ENCODE results near the gene UAP1L1.
"Not testable (repeated sequence)": the region's sequence is repeated elsewhere in the genome, so short reads cannot be mapped to it uniquely, and the experiment has no call there.

The UAP1L1 gene, protein sequence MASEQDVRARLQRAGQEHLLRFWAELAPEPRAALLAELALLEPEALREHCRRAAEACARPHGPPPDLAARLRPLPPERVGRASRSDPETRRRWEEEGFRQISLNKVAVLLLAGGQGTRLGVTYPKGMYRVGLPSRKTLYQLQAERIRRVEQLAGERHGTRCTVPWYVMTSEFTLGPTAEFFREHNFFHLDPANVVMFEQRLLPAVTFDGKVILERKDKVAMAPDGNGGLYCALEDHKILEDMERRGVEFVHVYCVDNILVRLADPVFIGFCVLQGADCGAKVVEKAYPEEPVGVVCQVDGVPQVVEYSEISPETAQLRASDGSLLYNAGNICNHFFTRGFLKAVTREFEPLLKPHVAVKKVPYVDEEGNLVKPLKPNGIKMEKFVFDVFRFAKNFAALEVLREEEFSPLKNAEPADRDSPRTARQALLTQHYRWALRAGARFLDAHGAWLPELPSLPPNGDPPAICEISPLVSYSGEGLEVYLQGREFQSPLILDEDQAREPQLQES

DNA sequence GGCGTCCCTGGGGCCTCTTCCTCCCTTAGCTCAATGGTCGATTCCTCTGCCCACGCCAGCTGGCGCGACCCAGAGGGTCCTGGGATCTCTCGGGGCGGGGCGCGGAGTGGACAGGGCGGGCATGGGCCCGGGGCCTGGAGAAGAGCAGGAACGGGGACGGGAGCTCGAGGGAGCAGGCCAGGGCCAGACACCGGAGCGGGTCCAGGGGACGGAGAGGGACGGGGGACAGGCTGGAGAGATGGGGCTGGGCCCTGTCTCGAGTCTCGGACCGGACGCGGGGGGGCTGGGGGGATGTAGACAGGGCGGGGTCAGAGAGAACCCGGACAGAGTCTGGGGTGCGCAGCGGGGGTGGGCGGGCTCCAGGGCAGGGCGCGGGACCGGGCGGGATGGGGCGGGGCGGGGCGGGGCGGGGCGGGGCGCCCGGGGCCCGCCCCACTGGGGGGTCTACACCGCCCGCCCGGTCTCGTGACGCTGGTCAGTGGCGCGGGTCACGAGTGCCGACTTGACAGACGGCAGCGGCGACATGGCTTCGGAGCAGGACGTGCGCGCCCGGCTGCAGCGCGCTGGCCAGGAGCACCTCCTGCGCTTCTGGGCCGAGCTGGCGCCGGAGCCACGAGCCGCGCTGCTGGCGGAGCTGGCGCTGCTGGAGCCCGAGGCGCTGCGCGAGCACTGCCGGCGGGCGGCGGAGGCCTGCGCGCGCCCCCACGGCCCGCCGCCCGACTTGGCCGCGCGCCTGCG lies at the start of gene UAP1L1:
Gene UAP1L1, plus strand, starts transcription at position 508 of the 738 bp plus-strand sequence. Its CDS starts 16 bp downstream, at position 524.
- DNase-seq (ENCODE audit: low read depth) = no peak

DNA sequence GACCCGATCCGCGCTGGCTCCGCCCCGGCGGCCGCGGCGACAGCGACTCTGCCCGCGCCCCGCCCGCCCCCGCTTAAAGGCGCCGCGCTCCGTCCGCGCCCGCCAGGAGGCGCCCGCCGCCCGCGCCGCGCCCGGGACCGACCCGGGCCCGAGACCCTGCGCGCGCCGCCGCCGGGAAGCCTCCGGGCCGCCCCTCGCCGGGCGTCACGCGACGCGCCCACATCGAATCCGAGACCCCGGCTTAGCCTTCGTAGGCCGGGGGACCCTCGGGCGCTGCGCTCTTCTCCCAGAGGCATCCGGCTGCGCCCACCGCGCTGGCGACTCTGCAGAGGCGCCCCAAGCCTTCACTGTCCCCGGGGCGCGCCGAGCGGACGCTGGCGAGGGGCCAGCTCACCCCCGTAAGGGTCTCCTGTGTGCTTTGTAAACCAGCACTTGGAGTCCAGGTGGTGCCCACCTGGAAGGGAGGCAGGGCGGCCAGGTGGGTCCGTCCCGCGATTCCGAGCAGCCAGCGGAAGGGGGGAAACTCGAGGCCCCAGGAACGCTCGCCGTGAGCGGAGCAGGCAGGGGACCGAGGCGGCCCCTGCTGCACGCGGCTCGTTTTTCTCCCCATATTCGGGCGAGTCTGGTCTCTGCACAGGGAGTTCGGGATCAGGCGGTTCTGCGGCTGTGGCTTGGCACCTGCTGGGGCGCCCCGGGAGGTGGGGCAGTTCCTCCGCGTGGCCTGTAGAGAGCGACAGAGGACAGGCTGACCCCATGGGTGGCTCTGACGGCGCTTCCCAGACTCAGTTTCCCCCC lies 48.9 kb upstream of the UAP1L1 start:
- no peak for DNase-seq (ENCODE audit: low read depth)

DNA sequence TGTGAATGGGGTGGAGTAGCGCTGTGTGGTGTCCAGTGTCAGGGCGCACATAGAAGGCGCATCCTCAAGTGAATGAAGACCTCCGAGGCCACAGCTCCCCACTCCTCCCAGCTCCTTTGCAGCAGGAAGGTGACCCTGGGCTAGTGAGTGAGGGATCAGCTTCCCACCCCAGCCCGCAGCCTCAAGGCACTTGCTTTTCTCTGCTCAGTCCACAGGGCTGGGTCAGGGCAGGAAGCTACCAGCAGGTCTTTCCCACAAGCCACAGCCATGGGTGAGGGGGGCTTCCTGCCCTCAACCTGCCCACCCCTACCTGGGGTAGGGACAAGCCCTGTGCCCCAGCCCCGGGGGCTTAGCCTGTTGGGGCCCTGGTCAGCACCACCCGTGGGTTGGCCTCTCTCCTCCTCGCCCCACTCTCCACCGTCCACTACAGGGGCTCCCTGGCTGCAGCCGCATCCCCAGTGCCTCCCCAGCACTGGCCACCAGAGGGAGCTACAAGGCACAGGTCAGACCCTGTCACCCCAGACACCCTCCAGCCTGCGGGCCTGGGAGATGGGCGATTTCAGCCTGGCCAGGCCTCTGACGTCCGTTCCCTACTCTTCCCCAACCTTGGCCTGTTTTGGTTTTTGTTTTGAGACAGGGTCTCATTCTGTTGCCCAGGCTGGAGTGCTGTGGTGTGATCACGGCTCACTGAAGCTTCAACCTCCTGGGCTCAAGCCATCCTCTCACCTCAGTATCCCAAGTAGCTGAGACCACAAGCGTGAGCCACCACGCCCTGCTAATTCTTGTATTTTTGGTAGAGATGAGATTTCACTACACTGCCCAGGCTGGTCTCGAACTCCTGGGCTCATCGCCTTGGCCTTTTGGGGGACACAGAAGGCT lies 48.0 kb upstream of the UAP1L1 start:
- DNase-seq (ENCODE audit: low read depth) = no peak

DNA sequence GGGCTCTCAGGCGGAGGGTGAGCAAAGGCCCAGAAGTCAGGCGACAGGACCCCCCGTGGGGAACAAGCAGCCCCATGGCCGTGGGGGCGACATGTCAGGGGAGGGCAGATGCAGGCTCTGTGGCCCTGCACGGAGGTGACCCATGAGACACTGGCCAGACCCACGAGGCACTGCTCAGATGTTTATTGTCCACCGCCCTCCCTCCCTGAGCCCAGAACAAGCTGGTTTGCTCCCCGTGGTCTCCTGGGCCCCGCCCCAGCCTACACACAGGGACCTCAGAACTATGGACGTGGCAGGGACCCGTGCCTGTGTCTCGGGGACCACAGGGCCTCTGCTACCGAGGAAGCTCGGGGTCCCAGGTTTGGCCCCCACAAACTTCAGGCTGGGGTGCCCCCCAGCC lies 47.3 kb upstream of the UAP1L1 start:
- no peak for DNase-seq (ENCODE audit: low read depth)

DNA sequence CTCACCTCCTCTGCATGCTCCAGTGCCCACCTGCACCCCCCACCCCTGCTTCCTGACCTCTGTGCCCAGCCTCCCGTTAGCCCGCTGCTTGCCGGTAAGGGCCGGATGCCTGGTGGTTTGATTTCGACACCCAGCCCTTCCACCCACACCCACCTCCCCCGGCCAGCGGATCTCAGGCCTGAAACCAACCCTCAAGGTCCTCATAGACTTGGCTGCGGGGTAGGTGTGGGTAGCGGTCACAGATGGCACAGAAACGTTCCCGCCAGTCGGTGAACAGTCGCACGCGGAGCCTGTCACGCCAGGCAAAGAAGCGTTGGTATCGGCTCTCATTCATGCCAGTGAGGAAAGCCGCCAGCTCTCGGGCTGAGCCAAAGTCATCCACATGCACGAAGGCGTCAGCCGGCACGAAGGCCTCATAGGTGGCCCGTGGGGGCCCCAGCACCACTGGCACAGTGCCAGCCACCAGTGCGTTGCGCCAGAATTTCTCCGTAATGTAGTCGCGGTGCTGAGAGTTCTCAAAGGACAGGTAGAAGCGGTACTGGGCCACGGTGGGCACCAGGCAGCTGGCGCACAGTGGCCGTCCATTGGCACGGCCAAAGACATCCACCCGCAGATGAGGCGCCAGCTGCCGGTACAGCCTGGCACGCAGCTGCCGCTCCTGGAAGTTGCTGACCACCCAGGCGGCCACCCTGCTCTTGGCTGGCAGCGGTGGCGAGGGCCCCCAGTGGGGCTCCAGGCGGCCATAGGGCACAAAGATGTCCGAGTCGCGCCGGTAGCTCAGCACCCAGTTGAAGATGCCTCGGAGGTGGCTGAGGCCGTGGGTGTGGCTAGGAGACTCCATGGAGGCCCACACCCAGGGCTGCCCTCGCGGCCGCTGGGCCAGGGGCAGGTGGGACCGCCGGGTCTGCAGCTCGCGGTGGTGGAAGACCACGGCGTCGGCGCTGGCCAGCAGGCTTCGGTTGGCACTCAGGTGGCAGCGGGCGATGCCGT lies 46.5 kb upstream of the UAP1L1 start:
- DNase-seq (ENCODE audit: low read depth) = no peak

DNA sequence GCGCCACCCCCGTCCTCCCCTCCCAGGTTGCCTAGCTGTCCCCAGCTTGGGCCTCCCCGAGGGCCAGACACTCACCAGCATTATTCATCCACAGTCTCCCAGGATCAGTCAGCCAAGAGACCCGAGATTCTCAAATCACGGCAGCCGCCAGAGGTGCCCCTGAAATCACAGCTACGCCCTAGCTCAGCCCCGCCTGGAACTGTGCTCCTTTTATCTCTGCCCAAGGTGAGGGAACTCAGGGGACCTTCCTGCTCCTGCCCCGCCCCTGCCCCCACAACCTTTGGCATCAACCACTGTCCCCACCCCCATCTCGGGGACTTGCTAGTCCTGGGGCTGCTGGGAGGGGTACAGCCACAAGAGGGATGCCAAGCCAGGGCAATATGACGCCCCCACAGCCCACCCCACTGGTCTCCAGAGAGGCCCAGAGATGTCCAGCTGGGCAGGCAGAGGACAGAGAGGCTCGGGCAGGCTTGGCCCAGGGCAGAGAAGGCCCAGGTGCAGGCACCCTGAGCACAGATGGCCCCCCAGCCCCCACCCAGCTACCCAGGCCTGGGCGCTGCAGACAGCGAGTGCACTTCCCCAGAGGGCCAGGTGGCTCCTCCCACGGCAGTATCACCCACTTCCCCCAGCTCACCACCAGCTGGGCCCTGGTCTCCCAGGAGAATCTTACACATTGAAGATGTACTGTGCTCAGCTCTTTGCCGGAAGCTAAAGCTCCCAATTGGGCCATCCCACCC lies 45.2 kb upstream of the UAP1L1 start, which contains the start of gene FUT7:
Gene FUT7, minus strand, starts transcription at position 185 of the 737 bp plus-strand sequence. Its CDS starts 97 bp downstream, at position 88.
- no peak for DNase-seq (ENCODE audit: low read depth)

DNA sequence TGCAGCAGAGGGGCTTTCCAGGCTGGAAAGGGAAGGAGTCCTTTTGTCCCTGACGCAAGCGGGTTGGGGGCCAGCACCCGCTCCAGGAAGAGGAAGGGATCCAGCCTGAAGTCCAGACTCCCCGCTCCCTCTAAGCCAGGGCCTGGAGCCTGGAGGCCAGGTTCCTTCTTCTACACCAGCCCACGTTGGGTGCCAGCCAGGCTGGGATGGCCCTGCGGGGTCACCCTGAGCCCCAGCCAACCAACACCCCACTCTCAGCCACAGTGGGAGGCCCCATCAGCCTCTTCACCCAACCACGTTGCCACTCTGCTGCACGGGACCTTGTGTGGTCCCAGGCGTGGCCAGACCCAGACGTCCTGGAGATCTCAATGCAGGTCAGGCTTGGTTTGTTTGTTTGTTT lies 44.5 kb upstream of the UAP1L1 start:
- DNase-seq (ENCODE audit: low read depth) = no peak

DNA sequence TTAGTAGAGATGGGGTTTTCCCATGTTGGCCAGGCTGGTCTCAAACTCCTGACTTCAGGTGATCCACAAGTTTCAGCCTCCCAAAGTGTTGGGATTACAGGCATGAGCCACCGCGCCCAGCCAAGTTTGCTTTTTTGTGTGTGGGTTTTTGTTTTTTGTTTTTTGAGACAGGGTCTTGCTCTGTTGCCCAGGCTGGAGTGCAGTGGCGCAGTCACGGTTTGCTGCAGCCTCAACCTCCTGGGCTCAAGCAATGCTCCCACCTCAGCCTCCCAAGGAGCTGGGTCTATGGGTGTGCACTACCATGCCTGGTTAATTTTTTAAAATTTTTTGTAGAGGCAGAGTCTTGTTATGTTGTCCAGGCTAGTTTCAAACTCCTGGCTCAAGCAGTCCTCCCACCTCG lies 43.8 kb upstream of the UAP1L1 start:
- not testable (repeated sequence) for DNase-seq (ENCODE audit: low read depth)

DNA sequence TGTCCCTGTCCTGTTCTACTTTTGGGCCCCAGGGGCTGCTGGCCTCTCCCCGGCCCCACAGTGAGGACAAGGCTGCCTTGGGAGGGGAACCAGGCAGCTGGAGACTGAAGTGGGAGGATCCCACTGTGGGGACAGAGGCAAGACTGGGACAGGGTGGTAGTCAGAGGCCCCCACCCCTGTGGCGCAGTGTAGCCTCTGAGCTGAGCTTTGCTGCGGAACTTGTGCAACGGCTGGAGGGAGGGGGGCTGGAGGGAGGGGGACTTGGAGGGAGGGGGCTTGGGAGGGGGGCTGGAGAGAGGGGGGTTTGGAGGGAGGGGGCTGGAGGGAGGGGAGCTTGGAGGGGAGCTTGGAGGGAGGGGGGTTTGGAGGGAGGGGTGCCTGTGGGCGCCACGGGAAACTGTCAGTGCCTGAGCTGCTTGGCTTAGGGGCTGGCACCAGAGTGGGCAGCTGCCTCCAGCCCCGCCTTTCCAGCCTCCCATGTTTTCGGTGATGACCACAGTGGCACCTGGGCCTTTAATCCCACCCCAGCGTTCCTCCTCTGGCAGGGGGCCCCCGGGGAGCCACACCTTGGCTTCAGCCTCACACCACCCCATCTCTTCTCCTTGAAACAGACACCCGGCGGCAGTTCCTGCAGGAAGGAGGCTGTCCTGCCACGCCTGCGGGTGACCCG lies 43.1 kb upstream of the UAP1L1 start:
- no peak for DNase-seq (ENCODE audit: low read depth)

DNA sequence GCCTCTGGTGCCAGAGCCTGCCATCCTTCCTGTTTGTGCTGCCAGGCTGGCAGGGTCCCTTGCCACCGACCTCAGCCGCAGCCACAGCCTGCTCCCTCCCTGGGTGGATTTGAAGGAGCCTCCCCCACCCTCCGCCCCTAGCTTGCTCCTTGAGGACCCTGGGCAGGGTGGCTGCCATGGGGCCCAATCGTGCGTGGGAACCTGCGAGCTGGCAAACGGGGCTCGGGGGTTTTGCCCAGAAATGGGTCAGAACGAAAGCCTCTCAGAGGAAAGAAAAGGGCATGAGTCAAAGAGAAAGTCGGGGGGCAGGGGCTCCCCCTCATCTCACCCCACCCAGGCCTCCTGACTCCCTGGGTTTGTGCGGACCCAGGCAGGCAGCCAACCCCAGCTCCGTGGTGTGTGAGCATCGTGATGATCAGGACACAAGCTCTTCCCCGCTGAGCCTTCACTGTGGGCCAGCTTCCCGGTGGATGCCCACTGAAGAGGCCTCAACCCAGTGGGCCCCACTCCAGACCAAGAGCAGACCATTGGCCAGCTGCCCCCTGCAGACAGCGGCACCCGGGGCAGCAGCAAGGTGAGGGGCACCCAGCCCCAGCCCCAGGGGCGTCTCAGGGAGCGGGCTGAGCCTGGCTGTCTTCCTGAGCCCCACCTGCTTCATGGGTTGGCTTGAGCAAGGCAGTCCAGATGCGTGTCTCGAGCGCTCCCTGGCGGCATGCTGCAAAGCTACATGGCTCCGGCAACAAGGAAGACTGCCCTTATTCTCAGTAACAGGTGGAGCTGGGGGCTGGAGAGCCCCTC lies 42.4 kb upstream of the UAP1L1 start:
- DNase-seq (ENCODE audit: low read depth) = peak; percentile 42

DNA sequence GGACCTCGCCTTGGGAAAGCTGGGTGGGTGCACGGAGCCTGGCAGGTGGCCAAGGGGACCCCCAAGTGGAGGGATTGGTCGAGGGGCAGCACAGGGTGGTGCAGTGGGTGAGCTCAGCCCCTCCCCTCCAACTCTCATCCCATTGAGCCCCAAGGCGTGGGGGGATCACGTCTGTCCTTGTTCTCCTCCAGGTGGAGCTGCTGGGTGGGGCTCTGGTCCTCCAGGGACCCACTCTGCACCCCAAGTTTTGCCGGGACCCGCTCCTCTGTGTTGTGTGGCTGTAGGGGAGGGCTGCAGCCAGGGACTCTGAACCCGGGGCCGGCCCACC lies 41.8 kb upstream of the UAP1L1 start:
- DNase-seq (ENCODE audit: low read depth) = no peak

DNA sequence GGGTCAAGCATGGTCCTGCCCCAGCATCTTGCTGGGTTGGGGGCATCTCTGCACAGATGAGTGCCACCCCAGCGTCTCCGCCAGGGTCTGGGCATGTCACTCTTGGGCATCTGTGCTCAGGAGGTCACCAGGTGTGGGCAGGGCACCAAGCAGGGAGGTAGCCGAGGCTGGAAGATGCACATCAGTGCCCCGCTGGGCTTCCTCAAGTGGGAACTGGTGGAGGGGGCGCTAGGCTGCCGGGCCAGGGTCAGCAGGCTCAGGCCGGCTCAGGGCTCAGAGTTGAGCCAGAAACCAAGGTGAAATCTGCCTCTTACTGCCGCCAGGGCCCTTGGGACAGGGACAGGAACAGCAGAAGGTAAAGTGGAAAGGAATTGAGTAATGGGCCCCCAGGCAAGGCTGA lies 41.4 kb upstream of the UAP1L1 start:
- no peak for DNase-seq (ENCODE audit: low read depth)

DNA sequence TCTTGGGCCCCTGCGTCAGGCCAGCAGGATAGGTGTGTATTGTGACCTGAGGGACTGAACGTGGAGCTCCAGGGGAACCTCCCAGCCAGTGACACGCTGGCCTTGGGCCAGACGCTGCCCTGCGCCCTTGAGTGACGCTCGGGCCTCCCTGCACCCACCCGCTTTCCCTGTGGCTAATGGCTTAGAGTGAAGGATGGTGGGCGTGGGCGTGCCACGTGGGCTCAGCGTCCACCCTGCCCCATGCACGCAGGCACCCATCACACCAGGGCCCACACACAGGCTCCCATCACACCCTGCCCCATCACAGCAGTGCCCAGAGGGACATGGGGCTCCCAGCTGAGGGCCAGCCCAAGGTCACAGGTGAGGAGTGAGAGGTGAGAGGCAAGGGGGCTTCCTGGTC lies 40.3 kb upstream of the UAP1L1 start:
- no peak for DNase-seq (ENCODE audit: low read depth)

DNA sequence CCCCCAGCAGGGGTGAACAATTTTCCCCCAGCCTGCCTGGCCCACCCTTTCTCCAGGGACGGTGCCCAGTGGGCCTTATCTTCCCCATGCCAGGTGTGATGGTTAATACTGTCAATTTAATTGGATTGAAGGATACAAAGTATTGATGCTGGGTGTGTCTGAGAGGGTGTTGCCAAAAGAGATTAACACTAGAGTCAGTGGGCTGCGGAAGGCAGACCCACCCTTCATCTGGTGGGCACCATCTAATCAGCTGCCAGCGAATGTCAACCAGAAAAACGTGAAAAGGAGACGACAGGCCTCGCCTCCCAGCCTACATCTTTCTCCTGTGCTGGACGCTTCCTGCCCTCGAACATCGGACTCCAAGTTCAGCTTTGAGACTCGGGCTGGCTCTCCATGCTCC lies 39.8 kb upstream of the UAP1L1 start:
- DNase-seq (ENCODE audit: low read depth) = no peak

DNA sequence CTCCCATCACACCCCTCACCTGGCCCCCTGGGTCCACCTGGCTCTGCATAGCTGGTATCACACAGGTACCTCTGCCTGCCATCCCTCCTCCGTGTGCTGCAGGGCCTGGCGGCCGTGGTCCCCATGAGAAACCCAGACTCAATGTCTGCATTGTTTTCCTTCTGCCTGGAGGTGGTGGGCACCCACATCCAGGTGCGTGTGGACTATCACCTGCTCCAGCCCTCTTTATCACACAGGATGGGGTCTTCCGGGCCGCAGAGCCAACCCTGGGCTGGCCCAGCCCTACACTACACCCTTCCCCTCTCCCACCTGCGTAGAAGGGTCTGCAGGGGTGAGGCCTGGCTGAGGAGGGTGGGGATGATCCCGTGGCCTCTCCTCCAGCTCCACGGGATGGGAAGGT lies 38.4 kb upstream of the UAP1L1 start:
- DNase-seq (ENCODE audit: low read depth) = no peak

DNA sequence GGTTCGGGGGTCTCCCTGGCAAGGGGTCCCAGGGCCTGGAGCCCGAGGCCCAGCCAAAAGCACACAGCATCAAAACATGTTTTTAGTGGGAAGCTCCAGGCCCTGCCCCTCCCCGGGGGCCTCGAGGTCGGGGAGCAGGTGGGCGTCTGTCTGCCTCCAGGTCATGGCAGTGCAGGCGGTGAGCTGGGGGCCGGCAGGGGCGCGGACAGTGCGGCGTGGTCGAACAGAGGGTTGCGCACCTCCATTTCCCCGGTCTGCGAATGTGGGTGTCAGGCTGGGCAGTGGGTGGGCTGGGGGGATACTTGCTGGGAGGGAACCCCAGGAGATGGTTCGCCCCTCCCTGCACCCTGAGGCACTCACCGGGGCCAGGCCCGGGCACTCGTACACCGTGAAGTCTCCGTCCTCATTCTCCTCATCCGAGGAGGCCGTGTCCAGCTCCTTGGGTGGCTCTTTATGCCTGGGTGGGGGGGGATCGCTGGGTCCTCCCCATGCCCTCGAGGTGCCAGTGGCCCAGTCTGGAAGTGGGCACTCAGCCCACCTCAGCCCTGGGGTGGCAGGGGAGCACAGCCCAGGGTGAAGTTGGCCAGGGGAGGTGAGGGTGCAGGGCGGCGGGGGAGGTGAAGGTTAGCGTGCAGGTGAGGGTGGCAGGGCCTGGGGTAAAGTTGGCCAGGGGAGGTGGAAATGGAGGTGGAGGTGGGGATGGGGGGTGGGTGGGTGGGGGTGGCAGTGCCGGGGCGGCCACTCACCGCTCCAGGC lies 37.5 kb upstream of the UAP1L1 start:
- no peak for DNase-seq (ENCODE audit: low read depth)

DNA sequence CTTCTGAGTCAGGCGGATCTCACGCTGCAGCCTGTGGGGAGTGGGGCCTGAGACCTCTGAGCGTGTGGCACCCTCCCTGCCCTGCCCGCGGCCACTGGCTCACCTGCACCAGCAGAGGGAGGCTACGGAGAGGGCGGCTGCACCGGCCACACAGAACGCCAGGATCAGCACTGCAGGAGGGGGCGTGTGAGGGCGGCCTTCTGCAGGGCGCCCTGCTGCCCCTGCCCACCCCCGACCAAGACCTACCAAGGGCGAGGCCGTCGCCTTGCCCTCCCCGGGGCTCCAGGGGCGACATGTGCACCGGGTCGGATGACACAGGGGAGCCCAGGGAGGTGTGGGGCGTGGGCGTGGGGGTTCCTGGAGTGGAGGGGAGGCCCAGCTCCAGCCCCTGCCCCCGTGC lies 36.7 kb upstream of the UAP1L1 start:
- no peak for DNase-seq (ENCODE audit: low read depth)

All from non-pigmented ciliary epithelial cell (primary cell).